Gastrocnemius medialis (tissue), 4 donors: ENCODE results near the gene FKBP6.

Experiments
- POLR2A ChIP-seq, 2 donors: fragments of 450-650 bp; IDR thresholded peaks; one replicate each; pipeline ENCODE4 v1.6.1; 2017; ENCODE audit warnings: antibody characterized with exemption in 2 of 2, mild to moderate bottlenecking in 2 of 2, moderate library complexity in 2 of 2
- TF ChIP-seq, protein P1 (sequence below), 5 experiments: fragments of 450-650 bp in 3 of 5; fragments of 200-600 bp in 2 of 5; sonication (generic) in 2 of 5; IDR thresholded peaks in 4 of 5; conservative IDR thresholded peaks in 1 of 5; 1 replicate in 4 of 5; 2 replicates in 1 of 5; pipeline ENCODE4 v1.5.1; 2016 to 2019; ENCODE audit warnings: antibody characterized with exemption in 5 of 5, mild to moderate bottlenecking in 3 of 5, moderate library complexity in 3 of 5

DNA sequence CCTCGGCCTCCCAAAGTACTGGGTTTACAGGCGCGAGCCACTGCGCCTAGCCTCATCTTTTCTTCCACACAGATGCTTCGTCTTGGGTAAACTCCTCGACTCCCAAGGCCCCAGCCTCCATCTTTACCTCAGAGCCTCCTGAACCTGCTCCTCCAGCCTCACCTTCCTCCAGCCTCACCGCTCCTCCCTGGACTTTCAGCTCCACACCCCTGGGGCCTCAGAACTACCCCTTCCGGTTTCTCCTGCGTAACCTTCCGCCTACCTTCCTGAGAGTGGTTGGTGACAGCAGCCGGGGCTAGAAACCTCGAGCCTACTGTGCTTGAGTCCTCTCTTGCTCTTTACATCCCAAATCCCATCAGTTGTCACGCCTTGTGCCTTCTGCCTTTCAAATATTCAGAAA is 45.8 kb downstream of the FKBP6 start:
- TF ChIP-seq, protein P1, sequence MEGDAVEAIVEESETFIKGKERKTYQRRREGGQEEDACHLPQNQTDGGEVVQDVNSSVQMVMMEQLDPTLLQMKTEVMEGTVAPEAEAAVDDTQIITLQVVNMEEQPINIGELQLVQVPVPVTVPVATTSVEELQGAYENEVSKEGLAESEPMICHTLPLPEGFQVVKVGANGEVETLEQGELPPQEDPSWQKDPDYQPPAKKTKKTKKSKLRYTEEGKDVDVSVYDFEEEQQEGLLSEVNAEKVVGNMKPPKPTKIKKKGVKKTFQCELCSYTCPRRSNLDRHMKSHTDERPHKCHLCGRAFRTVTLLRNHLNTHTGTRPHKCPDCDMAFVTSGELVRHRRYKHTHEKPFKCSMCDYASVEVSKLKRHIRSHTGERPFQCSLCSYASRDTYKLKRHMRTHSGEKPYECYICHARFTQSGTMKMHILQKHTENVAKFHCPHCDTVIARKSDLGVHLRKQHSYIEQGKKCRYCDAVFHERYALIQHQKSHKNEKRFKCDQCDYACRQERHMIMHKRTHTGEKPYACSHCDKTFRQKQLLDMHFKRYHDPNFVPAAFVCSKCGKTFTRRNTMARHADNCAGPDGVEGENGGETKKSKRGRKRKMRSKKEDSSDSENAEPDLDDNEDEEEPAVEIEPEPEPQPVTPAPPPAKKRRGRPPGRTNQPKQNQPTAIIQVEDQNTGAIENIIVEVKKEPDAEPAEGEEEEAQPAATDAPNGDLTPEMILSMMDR (IDR thresholded peaks at IDR 0.05 in 4 of 5, conservative IDR thresholded peaks at IDR 0.05 in 1 of 5) = no peak
- TF ChIP-seq POLR2A (IDR thresholded peaks at IDR 0.05) = no peak
